ENCODE data around the gene DYNLT1. TPM values are rescaled to one million over a fixed set of nuclear protein-coding genes. Genes with fewer than 3 reads are reported as not detected.

DYNLT1 gene
- total and polyA plus RNA-seq, 9 of the 15 experiments (the other 6 are each of a cell fraction or from before 2014, with no cell fraction given), result 42.2 to 583 (median 127) TPM

DNA sequence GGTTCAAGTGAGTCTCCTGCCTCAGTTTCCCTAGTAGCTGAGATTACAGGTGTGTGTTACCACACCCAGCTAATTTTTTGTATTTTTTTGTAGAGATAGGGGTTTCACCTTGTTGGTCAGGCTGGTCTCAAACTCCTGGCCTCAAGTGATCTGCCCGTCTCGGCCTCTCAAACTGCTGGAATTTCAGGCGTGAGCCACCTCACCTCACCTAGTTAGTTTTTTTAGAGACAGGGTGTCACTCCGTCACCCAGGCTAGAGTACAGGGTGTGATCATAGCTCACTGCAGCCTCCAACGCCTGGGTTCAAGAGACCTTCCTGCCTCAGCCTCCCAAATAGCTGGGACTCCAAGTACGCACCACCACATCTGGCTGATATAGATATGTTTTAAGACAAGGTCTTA lies 28.2 kb upstream of the DYNLT1 start:
- H3K9me1 ChIP-seq (ENCODE audit: control insufficient read depth, insufficient read depth, low read length), result no peaks in the 10 kb centered on the region
- H3K9me3 ChIP-seq (replicated peaks; ENCODE audit: control insufficient read depth, insufficient read depth, low read depth, low read length), result no peaks in the 10 kb centered on the region
- DNase-seq (ENCODE audit: extremely low read depth in 1 of 4, low spot score in 3 of 4) (no peak), FAIRE-seq (no peak), ATAC-seq (no peak)
- no peak overlapping the region for H3K4me3 ChIP-seq
- WGBS (ENCODE audit: insufficient coverage, low coverage, missing lambda C conversion rate), result 6% methylated on average over 6 of the region's 6 CpGs
- TF ChIP-seq IRF2 (CRISPR knock-in tag; IDR thresholded peaks at IDR 0.05) (no peak), CBFB (CRISPR knock-in tag; IDR thresholded peaks at IDR 0.05) (no peak), HDAC8 (tag; IDR thresholded peaks at IDR 0.05) (no peak), ZNF3 (CRISPR knock-in tag; IDR thresholded peaks at IDR 0.05) (no peak), ZNF699 (CRISPR knock-in tag; IDR thresholded peaks at IDR 0.05; ENCODE audit: insufficient replicate concordance) (no peak), POU5F1 (IDR thresholded peaks at IDR 0.05; ENCODE audit: borderline replicate concordance, low read depth, low read length, partially characterized antibody) (no peak), ETV1 (tag; conservative IDR thresholded peaks at IDR 0.05; ENCODE audit: low read depth) (no peak), TEAD1 (CRISPR knock-in tag; IDR thresholded peaks at IDR 0.05) (no peak), MIER1 (IDR thresholded peaks at IDR 0.05; ENCODE audit: low read depth) (no peak), ZNF41 (CRISPR knock-in tag; conservative IDR thresholded peaks at IDR 0.05) (no peak), FOXA1 (IDR thresholded peaks at IDR 0.05; ENCODE audit: borderline replicate concordance) (no peak), KDM2B (CRISPR knock-in tag; IDR thresholded peaks at IDR 0.05) (no peak), DDX20 (tag; IDR thresholded peaks at IDR 0.05; ENCODE audit: low read depth) (no peak), RBBP5 (IDR thresholded peaks at IDR 0.05; ENCODE audit: borderline replicate concordance, insufficient read depth, low read length, poor library complexity, severe bottlenecking) (no peak), ZNF133 (CRISPR knock-in tag; IDR thresholded peaks at IDR 0.05) (no peak)
- TF ChIP-seq, protein P1, sequence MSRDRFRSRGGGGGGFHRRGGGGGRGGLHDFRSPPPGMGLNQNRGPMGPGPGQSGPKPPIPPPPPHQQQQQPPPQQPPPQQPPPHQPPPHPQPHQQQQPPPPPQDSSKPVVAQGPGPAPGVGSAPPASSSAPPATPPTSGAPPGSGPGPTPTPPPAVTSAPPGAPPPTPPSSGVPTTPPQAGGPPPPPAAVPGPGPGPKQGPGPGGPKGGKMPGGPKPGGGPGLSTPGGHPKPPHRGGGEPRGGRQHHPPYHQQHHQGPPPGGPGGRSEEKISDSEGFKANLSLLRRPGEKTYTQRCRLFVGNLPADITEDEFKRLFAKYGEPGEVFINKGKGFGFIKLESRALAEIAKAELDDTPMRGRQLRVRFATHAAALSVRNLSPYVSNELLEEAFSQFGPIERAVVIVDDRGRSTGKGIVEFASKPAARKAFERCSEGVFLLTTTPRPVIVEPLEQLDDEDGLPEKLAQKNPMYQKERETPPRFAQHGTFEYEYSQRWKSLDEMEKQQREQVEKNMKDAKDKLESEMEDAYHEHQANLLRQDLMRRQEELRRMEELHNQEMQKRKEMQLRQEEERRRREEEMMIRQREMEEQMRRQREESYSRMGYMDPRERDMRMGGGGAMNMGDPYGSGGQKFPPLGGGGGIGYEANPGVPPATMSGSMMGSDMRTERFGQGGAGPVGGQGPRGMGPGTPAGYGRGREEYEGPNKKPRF (IDR thresholded peaks at IDR 0.05; ENCODE audit: low read depth, low read length), result no peak
- TF ChIP-seq, protein P2, sequence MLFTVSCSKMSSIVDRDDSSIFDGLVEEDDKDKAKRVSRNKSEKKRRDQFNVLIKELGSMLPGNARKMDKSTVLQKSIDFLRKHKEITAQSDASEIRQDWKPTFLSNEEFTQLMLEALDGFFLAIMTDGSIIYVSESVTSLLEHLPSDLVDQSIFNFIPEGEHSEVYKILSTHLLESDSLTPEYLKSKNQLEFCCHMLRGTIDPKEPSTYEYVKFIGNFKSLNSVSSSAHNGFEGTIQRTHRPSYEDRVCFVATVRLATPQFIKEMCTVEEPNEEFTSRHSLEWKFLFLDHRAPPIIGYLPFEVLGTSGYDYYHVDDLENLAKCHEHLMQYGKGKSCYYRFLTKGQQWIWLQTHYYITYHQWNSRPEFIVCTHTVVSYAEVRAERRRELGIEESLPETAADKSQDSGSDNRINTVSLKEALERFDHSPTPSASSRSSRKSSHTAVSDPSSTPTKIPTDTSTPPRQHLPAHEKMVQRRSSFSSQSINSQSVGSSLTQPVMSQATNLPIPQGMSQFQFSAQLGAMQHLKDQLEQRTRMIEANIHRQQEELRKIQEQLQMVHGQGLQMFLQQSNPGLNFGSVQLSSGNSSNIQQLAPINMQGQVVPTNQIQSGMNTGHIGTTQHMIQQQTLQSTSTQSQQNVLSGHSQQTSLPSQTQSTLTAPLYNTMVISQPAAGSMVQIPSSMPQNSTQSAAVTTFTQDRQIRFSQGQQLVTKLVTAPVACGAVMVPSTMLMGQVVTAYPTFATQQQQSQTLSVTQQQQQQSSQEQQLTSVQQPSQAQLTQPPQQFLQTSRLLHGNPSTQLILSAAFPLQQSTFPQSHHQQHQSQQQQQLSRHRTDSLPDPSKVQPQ (CRISPR knock-in tag; IDR thresholded peaks at IDR 0.05; ENCODE audit: borderline replicate concordance), result no peak
- TF ChIP-seq, protein P3, sequence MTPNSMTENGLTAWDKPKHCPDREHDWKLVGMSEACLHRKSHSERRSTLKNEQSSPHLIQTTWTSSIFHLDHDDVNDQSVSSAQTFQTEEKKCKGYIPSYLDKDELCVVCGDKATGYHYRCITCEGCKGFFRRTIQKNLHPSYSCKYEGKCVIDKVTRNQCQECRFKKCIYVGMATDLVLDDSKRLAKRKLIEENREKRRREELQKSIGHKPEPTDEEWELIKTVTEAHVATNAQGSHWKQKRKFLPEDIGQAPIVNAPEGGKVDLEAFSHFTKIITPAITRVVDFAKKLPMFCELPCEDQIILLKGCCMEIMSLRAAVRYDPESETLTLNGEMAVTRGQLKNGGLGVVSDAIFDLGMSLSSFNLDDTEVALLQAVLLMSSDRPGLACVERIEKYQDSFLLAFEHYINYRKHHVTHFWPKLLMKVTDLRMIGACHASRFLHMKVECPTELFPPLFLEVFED (CRISPR knock-in tag; conservative IDR thresholded peaks at IDR 0.05), result no peak
- no peaks in the 10 kb centered on the region for H4K20me1 ChIP-seq (replicated peaks; ENCODE audit: control insufficient read depth, insufficient read depth, low read length)
- BruUV-seq (replicated peaks), result no TSS peak
- peaks cover 49 to 51% of the 10 kb centered on the region in 2 experiments for H3K27me3 ChIP-seq (ENCODE audit: control insufficient read depth in 2 of 2, insufficient read depth in 2 of 2, low read length in 2 of 2)
- no peaks in the 10 kb centered on the region for H3K36me3 ChIP-seq (ENCODE audit: control insufficient read depth, insufficient read depth, low read length)
- no peaks in the 10 kb centered on the region; a peak in 1 of 5 replicates for H3K4me1 ChIP-seq (replicated peaks in 1 of 2; ENCODE audit: control insufficient read depth in 2 of 2, insufficient read depth in 2 of 2, low read length in 2 of 2)
- no peaks in the 10 kb centered on the region for H3K79me2 ChIP-seq (ENCODE audit: control insufficient read depth, insufficient read depth, low read length)
- intact Hi-C loops (cut with micrococcal nuclease) (no loop called here), in situ Hi-C loops (cut with MboI) (no loop called here)
- H3K4me2 ChIP-seq (ENCODE audit: insufficient read depth, low read length), result no peak overlapping the region
- H3K27ac ChIP-seq (ENCODE audit: extremely low read depth, low read depth, low read length), result no peak overlapping the region
- CTCF ChIA-PET (ENCODE audit: low intra/inter-chr PET ratio), result no interaction called here
- POLR2A ChIA-PET, result interaction anchor here (0.7 to 1.0 kb wide), 3 partner anchors 10 to 29 kb away, joined by 5 to 6 read pairs (median 5); partner anchors contain the start of gene DYNLT1
- no peak overlapping the region for H3K9ac ChIP-seq (ENCODE audit: insufficient read depth in 1 of 2, low read depth in 2 of 2, low read length in 2 of 2)
- no peak overlapping the region for H2AFZ ChIP-seq (ENCODE audit: low read depth, low read length)
